CD14-positive monocyte (primary cell): ENCODE data around the gene TRAPPC6A. TPM values are rescaled to one million over a fixed set of nuclear protein-coding genes. Genes with fewer than 3 reads are reported as not detected.

Source experiments
- DNase-seq, 3 donors: peaks; one replicate each; pipeline ENCODE4 v3.0.0-alpha.2; 2011 to 2022
- H2AFZ ChIP-seq: 2 replicates; pipeline ENCODE4 v1.6.0; 2012; ENCODE audit warnings: mild to moderate bottlenecking, low read depth, low read length, inconsistent platforms; ENCODE audit not compliant: insufficient read depth, poor library complexity, severe bottlenecking
- H3K27ac ChIP-seq, 2 donors: 1 replicate in 1 of 2; 2 replicates in 1 of 2; pipeline ENCODE4 v1.5.1; 2012 to 2013; ENCODE audit warnings: low read length in 2 of 2, control low read depth in 1 of 2, inconsistent platforms in 1 of 2, low read depth in 1 of 2, mild to moderate bottlenecking in 1 of 2
- H3K27me3 ChIP-seq, 2 donors: one replicate each; pipeline versions ENCODE4 v1.6.0 to v1.6.1; 2011 to 2013; ENCODE audit warnings: low read length in 2 of 2; ENCODE audit not compliant: control insufficient read depth in 2 of 2, insufficient read depth in 2 of 2
- H3K36me3 ChIP-seq, 2 donors: replicated peaks in 1 of 2; 1 replicate in 1 of 2; 2 replicates in 1 of 2; pipeline versions ENCODE4 v1.5.1 to v1.6.1; 2012 to 2013; ENCODE audit warnings: low read length in 2 of 2, control low read depth in 1 of 2, inconsistent platforms in 1 of 2, mild to moderate bottlenecking in 1 of 2; ENCODE audit not compliant: insufficient read depth in 2 of 2, control insufficient read depth in 1 of 2
- H3K4me1 ChIP-seq, 2 donors: 1 replicate in 1 of 2; 2 replicates in 1 of 2; pipeline versions ENCODE4 v1.5.1 to v1.6.1; 2012 to 2013; ENCODE audit warnings: low read length in 2 of 2, control low read depth in 1 of 2, inconsistent platforms in 1 of 2, mild to moderate bottlenecking in 1 of 2, moderate library complexity in 1 of 2; ENCODE audit not compliant: insufficient read depth in 2 of 2, control insufficient read depth in 1 of 2
- H3K4me2 ChIP-seq: replicated peaks from 2 replicates; pipeline ENCODE3; 2012; ENCODE audit warnings: low read length, moderate library complexity, mild to moderate bottlenecking; ENCODE audit not compliant: poor library complexity, severe bottlenecking; ENCODE audit errors: extremely low read depth
- H3K4me3 ChIP-seq, 3 experiments: fragments of 200-600 bp in 1 of 3; sonication (generic) in 1 of 3; replicated peaks in 1 of 3; 1 replicate in 2 of 3; 2 replicates in 1 of 3; pipeline ENCODE4 v1.5.1; 2011 to 2013; ENCODE audit warnings: low read length in 3 of 3, mild to moderate bottlenecking in 3 of 3, control low read depth in 2 of 3, low read depth in 2 of 3, inconsistent platforms in 1 of 3, moderate library complexity in 1 of 3
- H3K79me2 ChIP-seq: 2 replicates; pipeline ENCODE4 v1.6.0; 2012; ENCODE audit warnings: mild to moderate bottlenecking, control low read depth, inconsistent platforms, low read length, moderate library complexity; ENCODE audit not compliant: insufficient read depth
- H3K9ac ChIP-seq: 2 replicates; pipeline ENCODE4 v1.6.0; 2017; ENCODE audit warnings: low read length, mild to moderate bottlenecking; ENCODE audit not compliant: insufficient read depth, poor library complexity, severe bottlenecking
- H3K9me3 ChIP-seq, 2 donors: replicated peaks in 1 of 2; 1 replicate in 1 of 2; 2 replicates in 1 of 2; pipeline versions ENCODE4 v1.5.1 to v1.6.1; 2012 to 2013; ENCODE audit warnings: low read length in 2 of 2, control low read depth in 1 of 2; ENCODE audit not compliant: control insufficient read depth in 1 of 2, insufficient read depth in 1 of 2
- H4K20me1 ChIP-seq: 2 replicates; pipeline ENCODE4 v1.6.0; 2012; ENCODE audit warnings: mild to moderate bottlenecking, low read length, control low read depth, moderate library complexity; ENCODE audit not compliant: insufficient read depth
- H3K27ac Mint-ChIP-seq, 7 donors: one replicate each; pipeline ENCODE4 v1.8.0; 2020; ENCODE audit warnings: mild to moderate bottlenecking in 7 of 7, mixed read lengths in 7 of 7, moderate library complexity in 6 of 7, inconsistent platforms in 2 of 7
- H3K27me3 Mint-ChIP-seq, 3 donors: one replicate each; pipeline ENCODE4 v1.8.0; 2021 to 2022; ENCODE audit warnings: low read depth in 3 of 3, mild to moderate bottlenecking in 3 of 3, mixed read lengths in 3 of 3, moderate library complexity in 3 of 3, inconsistent platforms in 1 of 3
- H3K36me3 Mint-ChIP-seq, 2 donors: one replicate each; pipeline ENCODE4 v1.8.0; 2020; ENCODE audit warnings: mixed read lengths in 2 of 2, inconsistent platforms in 1 of 2, mild to moderate bottlenecking in 1 of 2
- H3K4me1 Mint-ChIP-seq: one replicate; pipeline ENCODE4 v1.8.0; 2020; ENCODE audit warnings: mild to moderate bottlenecking, mixed read lengths
- H3K4me3 Mint-ChIP-seq, 2 donors: one replicate each; pipeline ENCODE4 v1.8.0; 2020; ENCODE audit warnings: mild to moderate bottlenecking in 2 of 2, mixed read lengths in 2 of 2, moderate library complexity in 1 of 2
- H3K9me3 Mint-ChIP-seq, 7 donors: one replicate each; pipeline ENCODE4 v1.8.0; 2020 to 2022; ENCODE audit warnings: mixed read lengths in 7 of 7, mild to moderate bottlenecking in 6 of 7, moderate library complexity in 6 of 7, inconsistent platforms in 2 of 7
- WGBS: methylation state at CpG from one replicate; pipeline ENCODE4 v1.1.5; 2013; ENCODE audit warnings: missing lambda C conversion rate; ENCODE audit not compliant: insufficient coverage; 5-methylcytosine and 5-hydroxymethylcytosine counted together
- intact Hi-C, 2 donors: fragments of 100-400 bp; cut with micrococcal nuclease; formaldehyde crosslinking; loops; one replicate each; pipeline versions ENCODE4 v1.15.0 to v1.15.1; 2023
- polyA plus RNA-seq, 3 donors: library from polyadenylated mRNA; depleted of rRNA in 1 of 3; unstranded in 2 of 3; stranded (reverse) in 1 of 3; fragments of 300-500 nt in 2 of 3; fragments of >200 nt in 1 of 3; fragmentation: Illumina TruSeq in 2 of 3; gene quantifications; 1 replicate in 2 of 3; 2 replicates in 1 of 3; pipeline ENCODE4 v1.2.3, GENCODE V29; 2012 to 2021
- TF ChIP-seq, protein P1 (sequence below): fragments of 200-600 bp; IDR thresholded peaks from one replicate; pipeline ENCODE4 v1.8.0; 2022; ENCODE audit warnings: antibody characterized with exemption, mild to moderate bottlenecking

TRAPPC6A gene
- polyA plus RNA-seq, 3 donors = 49.7 to 82.7 (median 63.4) TPM

DNA sequence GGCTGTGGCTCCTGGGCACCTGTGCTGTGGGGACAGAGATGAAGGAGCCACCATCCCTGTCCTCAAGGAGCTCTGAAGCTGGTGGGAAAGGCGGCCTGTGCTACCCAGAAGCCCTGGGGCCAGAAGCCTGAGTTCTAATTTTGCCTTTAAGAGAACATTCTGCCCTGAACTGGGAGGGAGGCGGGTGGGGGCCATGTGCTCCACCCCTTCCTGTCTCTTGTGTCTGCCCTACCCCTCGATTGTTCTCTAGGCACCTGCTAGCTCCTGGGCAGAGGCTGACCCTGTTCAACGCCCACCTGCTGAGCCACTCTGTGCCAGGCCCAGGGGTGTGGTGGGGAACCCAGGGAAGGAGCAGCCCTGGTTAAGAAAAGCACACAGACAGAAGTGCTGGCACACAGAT is 5.9 kb downstream of the TRAPPC6A start:
- TF ChIP-seq, protein P1, sequence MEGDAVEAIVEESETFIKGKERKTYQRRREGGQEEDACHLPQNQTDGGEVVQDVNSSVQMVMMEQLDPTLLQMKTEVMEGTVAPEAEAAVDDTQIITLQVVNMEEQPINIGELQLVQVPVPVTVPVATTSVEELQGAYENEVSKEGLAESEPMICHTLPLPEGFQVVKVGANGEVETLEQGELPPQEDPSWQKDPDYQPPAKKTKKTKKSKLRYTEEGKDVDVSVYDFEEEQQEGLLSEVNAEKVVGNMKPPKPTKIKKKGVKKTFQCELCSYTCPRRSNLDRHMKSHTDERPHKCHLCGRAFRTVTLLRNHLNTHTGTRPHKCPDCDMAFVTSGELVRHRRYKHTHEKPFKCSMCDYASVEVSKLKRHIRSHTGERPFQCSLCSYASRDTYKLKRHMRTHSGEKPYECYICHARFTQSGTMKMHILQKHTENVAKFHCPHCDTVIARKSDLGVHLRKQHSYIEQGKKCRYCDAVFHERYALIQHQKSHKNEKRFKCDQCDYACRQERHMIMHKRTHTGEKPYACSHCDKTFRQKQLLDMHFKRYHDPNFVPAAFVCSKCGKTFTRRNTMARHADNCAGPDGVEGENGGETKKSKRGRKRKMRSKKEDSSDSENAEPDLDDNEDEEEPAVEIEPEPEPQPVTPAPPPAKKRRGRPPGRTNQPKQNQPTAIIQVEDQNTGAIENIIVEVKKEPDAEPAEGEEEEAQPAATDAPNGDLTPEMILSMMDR = no peak
- peak in 1 of 3 donors; percentile 1 for DNase-seq

DNA sequence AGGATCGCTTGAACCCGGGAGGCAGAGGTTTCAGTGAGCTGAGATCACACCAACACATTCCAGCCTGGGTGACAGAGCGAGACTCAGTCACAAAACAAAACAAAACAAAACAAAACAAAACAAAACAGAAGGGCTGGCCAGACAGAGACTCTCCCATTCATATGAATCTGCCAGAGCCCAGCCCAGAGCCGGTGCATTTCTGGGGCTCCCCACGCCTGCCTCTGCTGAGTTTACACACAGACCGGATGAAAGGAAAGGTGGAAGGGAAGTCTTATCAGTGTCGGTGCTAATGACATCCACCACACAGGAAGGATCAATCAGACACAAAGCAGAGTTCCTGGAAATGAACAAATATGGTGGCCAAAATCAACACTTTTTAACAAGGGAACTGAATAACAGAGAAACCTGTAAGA is 6.8 kb downstream of the TRAPPC6A start:
- Histone ChIP-seq H3K9ac (no peak overlapping the region), H3K9me3 (no peaks in the 10 kb centered on the region), H3K4me3 (no peak overlapping the region), H3K27ac (no peak overlapping the region), H4K20me1 (no peaks in the 10 kb centered on the region), H3K27me3 (no peaks in the 10 kb centered on the region), H3K4me1 (peaks cover 8% of the 10 kb centered on the region in 2 donors), H3K36me3 (no peaks in the 10 kb centered on the region), H2AFZ (no peak overlapping the region), H3K4me2 (no peak overlapping the region), H3K79me2 (no peaks in the 10 kb centered on the region)
- Mint-ChIP-seq H3K36me3 (peaks cover 0 to 3% of the 10 kb centered on the region in 2 donors), H3K4me1 (peaks cover 30% of the 10 kb centered on the region), H3K27me3 (peaks cover 0 to 2% (median 1%) of the 10 kb centered on the region in 3 donors), H3K4me3 (no peak overlapping the region), H3K27ac (peak overlapping the region in 1 of 7 donors; percentile 4), H3K9me3 (no peaks in the 10 kb centered on the region)
- TF ChIP-seq, protein P1 = no peak
- no peak for DNase-seq
- intact Hi-C loops = no loop called here
- WGBS = 86% methylated on average over 3 of the region's 7 CpGs

More for the DNA sequence above, 5.9 kb downstream of the TRAPPC6A start:
- Histone ChIP-seq H3K9me3 (no peaks in the 10 kb centered on the region), H3K27ac (no peak overlapping the region), H3K4me3 (no peak overlapping the region), H3K4me1 (peaks cover 13 to 15% of the 10 kb centered on the region in 2 donors), H3K27me3 (no peaks in the 10 kb centered on the region), H3K4me2 (no peak overlapping the region), H3K36me3 (no peaks in the 10 kb centered on the region), H3K79me2 (peaks cover 6% of the 10 kb centered on the region), H4K20me1 (no peaks in the 10 kb centered on the region), H3K9ac (no peak overlapping the region), H2AFZ (no peak overlapping the region)
- 33% methylated on average over 1 of the region's 4 CpGs for WGBS
- H3K36me3 Mint-ChIP-seq = no peaks in the 10 kb centered on the region
- H3K4me3 Mint-ChIP-seq = no peak overlapping the region
- intact Hi-C loops = no loop called here
- peaks cover 28% of the 10 kb centered on the region for H3K4me1 Mint-ChIP-seq
- H3K9me3 Mint-ChIP-seq = no peaks in the 10 kb centered on the region
- H3K27me3 Mint-ChIP-seq = peaks cover 0 to 2% (median 1%) of the 10 kb centered on the region in 3 donors
- no peak overlapping the region for H3K27ac Mint-ChIP-seq
